ENCODE measurements around the gene FGF9. TPM values are rescaled to one million over a fixed set of nuclear protein-coding genes. Genes with fewer than 3 reads are reported as not detected.
A peak's percentile ranks its signal among the peaks of the same experiment; 100 is the strongest.

FGF9 gene
- total RNA-seq, 2 experiments from 2014 or later = 4.7 to 11.4 TPM

GRCh38 chr13:21668732-21669275 lies 2.1 kb upstream of the FGF9 start:
- no peaks in the 10 kb centered on the region for H3K79me2 ChIP-seq (ENCODE audit: insufficient read depth, low read depth, low read length)
- no peak overlapping the region for H3K27ac ChIP-seq (ENCODE audit: low read depth, low read length, poor library complexity, severe bottlenecking)
- H3K4me1 ChIP-seq (ENCODE audit: insufficient read depth, low read length, poor library complexity, severe bottlenecking) = peaks cover 33% of the 10 kb centered on the region
- H3K4me3 ChIP-seq (ENCODE audit: low read depth, low read length, poor library complexity, severe bottlenecking) = peak overlapping the region; percentile 90
- H3K9me2 ChIP-seq (ENCODE audit: insufficient read depth, low read length) = no peaks in the 10 kb centered on the region
- DNase-seq (ENCODE audit: low spot score) = no peak
- BruUV-seq (replicated peaks) = no TSS peak
- intact Hi-C loops (cut with micrococcal nuclease; ENCODE audit: unreplicated experiment) = loop anchor here (5.0 kb wide), 1 partner anchor 1712 kb away; the partner anchor contains the start of gene ZMYM2
- peak overlapping the region; percentile 97 for H3K4me2 ChIP-seq (ENCODE audit: low read length)
- ChIA-PET CTCF (ENCODE audit: unreplicated experiment) (no interaction called here), POLR2A (interaction anchor here (0.7 to 2.4 kb wide), 3 partner anchors 64 to 1987 kb away, joined by 3 to 10 read pairs (median 3); partner anchors contain the start of gene MICU2)
- H3K9me3 ChIP-seq (ENCODE audit: low read length) = no peaks in the 10 kb centered on the region
- no peaks in the 10 kb centered on the region for H3K36me3 ChIP-seq (ENCODE audit: insufficient read depth, low read length)
- TF ChIP-seq, protein P1, sequence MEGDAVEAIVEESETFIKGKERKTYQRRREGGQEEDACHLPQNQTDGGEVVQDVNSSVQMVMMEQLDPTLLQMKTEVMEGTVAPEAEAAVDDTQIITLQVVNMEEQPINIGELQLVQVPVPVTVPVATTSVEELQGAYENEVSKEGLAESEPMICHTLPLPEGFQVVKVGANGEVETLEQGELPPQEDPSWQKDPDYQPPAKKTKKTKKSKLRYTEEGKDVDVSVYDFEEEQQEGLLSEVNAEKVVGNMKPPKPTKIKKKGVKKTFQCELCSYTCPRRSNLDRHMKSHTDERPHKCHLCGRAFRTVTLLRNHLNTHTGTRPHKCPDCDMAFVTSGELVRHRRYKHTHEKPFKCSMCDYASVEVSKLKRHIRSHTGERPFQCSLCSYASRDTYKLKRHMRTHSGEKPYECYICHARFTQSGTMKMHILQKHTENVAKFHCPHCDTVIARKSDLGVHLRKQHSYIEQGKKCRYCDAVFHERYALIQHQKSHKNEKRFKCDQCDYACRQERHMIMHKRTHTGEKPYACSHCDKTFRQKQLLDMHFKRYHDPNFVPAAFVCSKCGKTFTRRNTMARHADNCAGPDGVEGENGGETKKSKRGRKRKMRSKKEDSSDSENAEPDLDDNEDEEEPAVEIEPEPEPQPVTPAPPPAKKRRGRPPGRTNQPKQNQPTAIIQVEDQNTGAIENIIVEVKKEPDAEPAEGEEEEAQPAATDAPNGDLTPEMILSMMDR (conservative IDR thresholded peaks at IDR 0.05; ENCODE audit: low read length) = no peak
- TF ChIP-seq EZH2phosphoT487 (IDR thresholded peaks at IDR 0.05; ENCODE audit: borderline replicate concordance, low read depth, low read length) = no peak
- peak overlapping the region; percentile 97; the same call in 1 of the 2 replicates for H2AFZ ChIP-seq (ENCODE audit: low read length)
- H4K20me1 ChIP-seq (ENCODE audit: insufficient read depth, low read length) = 0 out of 2 replicates have a peak, but pooled peaks cover 5% of the 10 kb centered on the region

- Histone ChIP-seq H3K4me1 (ENCODE audit: insufficient read depth, low read length, poor library complexity, severe bottlenecking) (peaks cover 33% of the 10 kb centered on the region), H3K9me3 (ENCODE audit: low read length) (no peaks in the 10 kb centered on the region), H3K36me3 (ENCODE audit: insufficient read depth, low read length) (no peaks in the 10 kb centered on the region), H2AFZ (ENCODE audit: low read length) (peak overlapping the region; percentile 97), H3K27ac (ENCODE audit: low read depth, low read length, poor library complexity, severe bottlenecking) (peak overlapping the region; percentile 72), H4K20me1 (ENCODE audit: insufficient read depth, low read length) (0 out of 2 replicates have a peak, but pooled peaks cover 5% of the 10 kb centered on the region), H3K4me3 (ENCODE audit: low read depth, low read length, poor library complexity, severe bottlenecking) (peak overlapping the region; percentile 90), H3K79me2 (ENCODE audit: insufficient read depth, low read depth, low read length) (no peaks in the 10 kb centered on the region), H3K4me2 (ENCODE audit: low read length) (peak overlapping the region; percentile 97), H3K9me2 (ENCODE audit: insufficient read depth, low read length) (no peaks in the 10 kb centered on the region)
- ChIA-PET CTCF (ENCODE audit: unreplicated experiment) (no interaction called here), POLR2A (interaction anchor here (0.8 to 2.4 kb wide), 5 partner anchors 65 to 71 kb away, joined by 3 to 10 read pairs (median 3); partner anchors contain the start of gene MICU2)
- DNase-seq (ENCODE audit: low spot score) = peak; percentile 88
- TF ChIP-seq, protein P1 (conservative IDR thresholded peaks at IDR 0.05; ENCODE audit: low read length) = peak; percentile 71
- no peak for TF ChIP-seq EZH2phosphoT487 (IDR thresholded peaks at IDR 0.05; ENCODE audit: borderline replicate concordance, low read depth, low read length)
- intact Hi-C loops (cut with micrococcal nuclease; ENCODE audit: unreplicated experiment) = loop anchor here (1.0 to 10.0 kb wide), 6 partner anchors 31 to 1705 kb away; partner anchors contain the start of genes MRPL57, SKA3 and ZDHHC20
- BruUV-seq (replicated peaks) = no TSS peak
Measured at GRCh38 chr13:21670006-21670882, 629 bp upstream of the FGF9 start.

Measured in OCI-LY7 (cell line).